HTERT RPE-1 (cell line): ENCODE results near the gene RHOC.
"Not testable (repeated sequence)": the region's sequence is repeated elsewhere in the genome, so short reads cannot be mapped to it uniquely, and the experiment has no call there.

Source experiments
- in situ Hi-C: fragments of 300-500 bp; cut with MboI; formaldehyde crosslinking; loops from 4 replicates; pipeline ENCODE4 v1.14.3; 2020; ENCODE audit warnings: low sequenced_read_pairs

Gene RHOC

GRCh38 chr1:112706505-112707220 lies at the start of gene RHOC:
Gene RHOC (minus strand): TSS chr1:112707127. CDS start chr1:112703799, 3,328 bp downstream.
- in situ Hi-C loops = no loop called here

GRCh38 chr1:112754116-112754628 lies 47.2 kb upstream of the RHOC start:
- in situ Hi-C loops = no loop called here

GRCh38 chr1:112748396-112748795 lies 41.5 kb upstream of the RHOC start:
- in situ Hi-C loops = no loop called here

- in situ Hi-C loops = no loop called here
Observed at GRCh38 chr1:112744009-112744578, 37.2 kb upstream of the RHOC start.

- in situ Hi-C loops = no loop called here
Observed at GRCh38 chr1:112743174-112744008, 36.5 kb upstream of the RHOC start.

- in situ Hi-C loops = no loop called here
Observed at GRCh38 chr1:112737573-112737972, 30.6 kb upstream of the RHOC start.

GRCh38 chr1:112735752-112736151 lies 28.8 kb upstream of the RHOC start:
- in situ Hi-C loops = no loop called here

GRCh38 chr1:112731451-112731850 lies 24.5 kb upstream of the RHOC start:
- in situ Hi-C loops = no loop called here

- in situ Hi-C loops = no loop called here
Observed at GRCh38 chr1:112729909-112730308, 23.0 kb upstream of the RHOC start.

- in situ Hi-C loops = not testable (repeated sequence)
Observed at GRCh38 chr1:112729011-112729410, 22.1 kb upstream of the RHOC start.

- in situ Hi-C loops = not testable (repeated sequence)
Observed at GRCh38 chr1:112728306-112728971, 21.5 kb upstream of the RHOC start.

- in situ Hi-C loops = no loop called here
Observed at GRCh38 chr1:112727716-112728115, 20.8 kb upstream of the RHOC start.

- in situ Hi-C loops = not testable (repeated sequence)
Observed at GRCh38 chr1:112724240-112724639, 17.3 kb upstream of the RHOC start.

- in situ Hi-C loops = no loop called here
Observed at GRCh38 chr1:112723511-112723839, 16.5 kb upstream of the RHOC start.

GRCh38 chr1:112722601-112723510 lies 15.9 kb upstream of the RHOC start:
- in situ Hi-C loops = no loop called here

GRCh38 chr1:112721966-112722524 lies 15.1 kb upstream of the RHOC start:
- in situ Hi-C loops = no loop called here

- in situ Hi-C loops = not testable (repeated sequence)
Observed at GRCh38 chr1:112721294-112721693, 14.4 kb upstream of the RHOC start.

GRCh38 chr1:112720800-112721199 lies 13.9 kb upstream of the RHOC start:
- in situ Hi-C loops = no loop called here

GRCh38 chr1:112719706-112720105 lies 12.8 kb upstream of the RHOC start:
- in situ Hi-C loops = no loop called here
